ENCODE data around the gene LARGE1. TPM values are rescaled to one million over a fixed set of nuclear protein-coding genes. Genes with fewer than 3 reads are reported as not detected.
A peak's percentile ranks its signal among the peaks of the same experiment; 100 is the strongest.

LARGE1 gene
- total and polyA plus RNA-seq, 2 of the 4 experiments (the other 2 are of a cell fraction) = 6.2 to 12.4 TPM

DNA sequence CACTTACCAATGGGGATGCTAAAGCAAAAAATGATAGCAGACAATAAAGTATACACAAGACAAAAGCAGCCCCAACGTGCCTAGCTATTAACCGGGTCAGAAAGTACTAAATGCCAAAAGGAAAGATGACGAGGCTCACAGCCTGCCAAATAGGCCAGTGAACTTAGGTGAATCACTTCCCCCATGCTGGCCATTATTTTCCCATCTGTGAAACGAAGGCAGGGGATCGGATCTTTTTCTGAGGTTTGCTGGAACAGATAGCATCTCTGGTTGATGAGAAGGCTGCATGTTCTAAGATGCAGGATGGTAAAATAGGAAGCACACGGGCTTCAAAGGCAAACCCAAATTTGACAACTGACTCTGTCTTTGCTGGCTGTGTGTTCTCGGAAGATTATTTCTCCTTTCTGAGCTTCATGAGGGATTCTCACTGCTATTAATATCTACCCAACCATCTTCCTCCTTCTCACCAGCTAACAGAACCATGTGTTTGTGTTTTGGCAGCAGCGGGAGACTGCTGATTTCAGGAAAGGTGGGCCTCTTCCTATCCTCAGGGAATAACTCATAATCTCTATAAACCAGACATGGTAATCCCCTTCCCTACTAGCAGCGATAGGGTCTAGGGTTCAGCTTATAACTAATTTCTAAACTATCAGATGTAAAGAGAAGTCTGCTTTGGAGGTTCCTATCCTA, 390.7 kb downstream of the LARGE1 start:
- H3K9ac ChIP-seq (ENCODE audit: low read depth, low read length) = no peak overlapping the region
- ChIA-PET POLR2A (ENCODE audit: unreplicated experiment) (no interaction called here), CTCF (interaction anchor here (2.1 kb wide), 1 partner anchor 10 kb away, joined by 9 read pairs; no protein-coding TSS in a partner anchor)
- H3K36me3 ChIP-seq (ENCODE audit: control insufficient read depth, insufficient read depth, low read length) = no peaks in the 10 kb centered on the region
- no peaks in the 10 kb centered on the region for H3K9me3 ChIP-seq (ENCODE audit: control insufficient read depth, insufficient read depth, low read length)
- no peaks in the 10 kb centered on the region for H3K9me1 ChIP-seq (ENCODE audit: insufficient read depth, low read length)
- no peak overlapping the region for H2AK9ac ChIP-seq (replicated peaks; ENCODE audit: low read depth, low read length, poor library complexity)
- no peak overlapping the region for H4K8ac ChIP-seq (ENCODE audit: low read depth in 2 of 2, low read length in 2 of 2)
- H3K79me1 ChIP-seq (ENCODE audit: low read depth in 1 of 2, low read length in 2 of 2) = no peaks in the 10 kb centered on the region
- no peak overlapping the region for H3K4me2 ChIP-seq (ENCODE audit: low read depth, low read length)
- ATAC-seq (ENCODE audit: low read depth) (no peak), DNase-seq (peak; percentile 33)
- no peak overlapping the region for H3K14ac ChIP-seq (replicated peaks; ENCODE audit: low read depth, low read length)
- H2AK5ac ChIP-seq (ENCODE audit: low read depth, low read length) = no peak overlapping the region
- no peak for TF ChIP-seq USF2 (IDR thresholded peaks at IDR 0.05; ENCODE audit: low read depth, low read length)
- TF ChIP-seq NFE2L2 (IDR thresholded peaks at IDR 0.05; ENCODE audit: low read depth, low read length) = no peak
- no peak for TF ChIP-seq RFX5 (IDR thresholded peaks at IDR 0.05; ENCODE audit: low read depth, low read length)
- no peak for TF ChIP-seq RAD21 (IDR thresholded peaks at IDR 0.05; ENCODE audit: low read length)
- no peak for TF ChIP-seq CHD1 (IDR thresholded peaks at IDR 0.05; ENCODE audit: low read depth, low read length)
- no peak for TF ChIP-seq SMC3 (IDR thresholded peaks at IDR 0.05; ENCODE audit: low read depth, low read length)
- TF ChIP-seq MAZ (IDR thresholded peaks at IDR 0.05; ENCODE audit: borderline replicate concordance, low read depth, low read length) = no peak
- TF ChIP-seq CEBPB (IDR thresholded peaks at IDR 0.05; ENCODE audit: low read depth, low read length) = no peak
- TF ChIP-seq, protein P1, sequence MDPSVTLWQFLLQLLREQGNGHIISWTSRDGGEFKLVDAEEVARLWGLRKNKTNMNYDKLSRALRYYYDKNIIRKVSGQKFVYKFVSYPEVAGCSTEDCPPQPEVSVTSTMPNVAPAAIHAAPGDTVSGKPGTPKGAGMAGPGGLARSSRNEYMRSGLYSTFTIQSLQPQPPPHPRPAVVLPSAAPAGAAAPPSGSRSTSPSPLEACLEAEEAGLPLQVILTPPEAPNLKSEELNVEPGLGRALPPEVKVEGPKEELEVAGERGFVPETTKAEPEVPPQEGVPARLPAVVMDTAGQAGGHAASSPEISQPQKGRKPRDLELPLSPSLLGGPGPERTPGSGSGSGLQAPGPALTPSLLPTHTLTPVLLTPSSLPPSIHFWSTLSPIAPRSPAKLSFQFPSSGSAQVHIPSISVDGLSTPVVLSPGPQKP (IDR thresholded peaks at IDR 0.05; ENCODE audit: borderline replicate concordance, low read depth, low read length) = no peak
- no peak for TF ChIP-seq POLR2A (IDR thresholded peaks at IDR 0.05; ENCODE audit: low read depth, low read length)
- no peak for TF ChIP-seq MAFK (IDR thresholded peaks at IDR 0.05; ENCODE audit: low read depth, low read length)
- H2BK5ac ChIP-seq (ENCODE audit: low read depth, low read length, poor library complexity, severe bottlenecking) = no peak overlapping the region
- no peak overlapping the region for H3K56ac ChIP-seq (ENCODE audit: extremely low read depth, insufficient read depth, low read length)
- dilution Hi-C loops (cut with HindIII; ENCODE audit: low sequenced_read_pairs, unreplicated experiment) = no loop called here
- H3K4me1 ChIP-seq (ENCODE audit: control insufficient read depth, insufficient read depth, low read length) = no peaks in the 10 kb centered on the region
- intact Hi-C loops (cut with micrococcal nuclease) = no loop called here
- H3K23ac ChIP-seq (ENCODE audit: low read depth, low read length) = no peak overlapping the region
- in situ Hi-C loops (cut with MboI; ENCODE audit: low sequenced_read_pairs) = no loop called here
- no CpG with 5 or more reads among the region's 9 CpGs for WGBS, 2 experiments (ENCODE audit: extremely low coverage in 2 of 2, insufficient read length in 1 of 2)
- BruUV-seq (replicated peaks) = no TSS peak
- H3K27me3 ChIP-seq (ENCODE audit: control insufficient read depth, insufficient read depth, low read length) = no peaks in the 10 kb centered on the region
- H3K4me3 ChIP-seq (ENCODE audit: insufficient read depth, low read depth, low read length) = no peak overlapping the region
- H3K4ac ChIP-seq (ENCODE audit: low read depth, low read length) = no peak overlapping the region
- no peak overlapping the region for H3K18ac ChIP-seq (ENCODE audit: low read depth, low read length)
- no peak overlapping the region for H4K91ac ChIP-seq (ENCODE audit: insufficient read depth, low read depth, low read length)
- no peak overlapping the region for H2BK120ac ChIP-seq (ENCODE audit: low read depth, low read length)
- no peak overlapping the region for H2BK15ac ChIP-seq (ENCODE audit: low read depth, low read length)
- no peak overlapping the region for H2BK20ac ChIP-seq (ENCODE audit: low read depth, low read length)
- no peak overlapping the region for H3K27ac ChIP-seq (ENCODE audit: insufficient read depth, low read length)
- H2AFZ ChIP-seq (replicated peaks; ENCODE audit: low read length, poor library complexity) = no peak overlapping the region
- no peaks in the 10 kb centered on the region for H4K20me1 ChIP-seq (ENCODE audit: insufficient read depth, low read length)
- H4K5ac ChIP-seq (ENCODE audit: low read depth, low read length) = no peak overlapping the region

All from IMR-90 (cell line).